ENCODE results near the gene CALR3.
"Not testable (repeated sequence)": the region's sequence is repeated elsewhere in the genome, so short reads cannot be mapped to it uniquely, and the experiment has no call there.

Gene CALR3

GRCh38 chr19:16524991-16525734, 29.2 kb upstream of the CALR3 start:
- DNase-seq (ENCODE audit: low spot score), result no peak
- no peak for FAIRE-seq

- DNase-seq (ENCODE audit: low spot score) (no peak), FAIRE-seq (no peak)
These were observed 26.8 kb upstream of the CALR3 start for GRCh38 chr19:16522559-16523377.

- DNase-seq (ENCODE audit: low spot score), result no peak
- FAIRE-seq, result no peak
These were observed 25.8 kb upstream of the CALR3 start for GRCh38 chr19:16521715-16522289.

- FAIRE-seq (no peak), DNase-seq (ENCODE audit: low spot score) (no peak)
These were observed 25.1 kb upstream of the CALR3 start for GRCh38 chr19:16520986-16521624.

GRCh38 chr19:16520074-16520973, 24.4 kb upstream of the CALR3 start:
- DNase-seq (ENCODE audit: low spot score), result no peak
- FAIRE-seq, result no peak

GRCh38 chr19:16519230-16519687, 23.3 kb upstream of the CALR3 start:
- no peak for FAIRE-seq
- DNase-seq (ENCODE audit: low spot score), result no peak

- DNase-seq (ENCODE audit: low spot score) (no peak), FAIRE-seq (no peak)
These were observed 22.7 kb upstream of the CALR3 start for GRCh38 chr19:16518483-16519229.

GRCh38 chr19:16518061-16518460, 22.1 kb upstream of the CALR3 start:
- FAIRE-seq (no peak), DNase-seq (ENCODE audit: low spot score) (no peak)

GRCh38 chr19:16516923-16517610, 21.1 kb upstream of the CALR3 start:
- FAIRE-seq (no peak), DNase-seq (ENCODE audit: low spot score) (no peak)

GRCh38 chr19:16516381-16516780, 20.4 kb upstream of the CALR3 start:
- FAIRE-seq (no peak), DNase-seq (ENCODE audit: low spot score) (no peak)

- FAIRE-seq, result no peak
- no peak for DNase-seq (ENCODE audit: low spot score)
These were observed 18.5 kb upstream of the CALR3 start for GRCh38 chr19:16514383-16515019.

- DNase-seq (ENCODE audit: low spot score); FAIRE-seq: not testable (repeated sequence)
These were observed 16.6 kb upstream of the CALR3 start for GRCh38 chr19:16512611-16513010.

- FAIRE-seq, result no peak
- no peak for DNase-seq (ENCODE audit: low spot score)
These were observed 13.4 kb upstream of the CALR3 start for GRCh38 chr19:16509141-16510061.

GRCh38 chr19:16508546-16508945, 12.6 kb upstream of the CALR3 start:
- DNase-seq (ENCODE audit: low spot score) (no peak), FAIRE-seq (no peak)

GRCh38 chr19:16506961-16507360, 11.0 kb upstream of the CALR3 start:
- no peak for DNase-seq (ENCODE audit: low spot score)
- no peak for FAIRE-seq

GRCh38 chr19:16506161-16506560, 10.2 kb upstream of the CALR3 start:
- not testable (repeated sequence) for FAIRE-seq; DNase-seq (ENCODE audit: low spot score)

- FAIRE-seq (no peak), DNase-seq (ENCODE audit: low spot score) (no peak)
These were observed 8.3 kb upstream of the CALR3 start for GRCh38 chr19:16504271-16504670.

GRCh38 chr19:16497837-16498236, 1.9 kb upstream of the CALR3 start:
- FAIRE-seq (no peak), DNase-seq (ENCODE audit: low spot score) (no peak)
